HepG2 (cell line): Measurements from ENCODE around the gene LSM14B. TPM values are rescaled to one million over a fixed set of nuclear protein-coding genes. Genes with fewer than 3 reads are reported as not detected.

Source experiments
- ATF7 ChIP-seq, 2 experiments: fragments of 450-650 bp in 1 of 2; sonication (generic) in 1 of 2; formaldehyde crosslinking in 1 of 2; IDR thresholded peaks; 2 replicates each; pipeline versions ENCODE4 v1.4.0 to v1.6.1; 2016 to 2020; ENCODE audit warnings: antibody characterized with exemption in 1 of 2, mild to moderate bottlenecking in 1 of 2, missing genetic modification reagents in 1 of 2
- HIVEP1 ChIP-seq: sonication (generic); formaldehyde crosslinking; IDR thresholded peaks from 2 replicates; pipeline ENCODE4 v1.4.0; 2020; ENCODE audit warnings: mild to moderate bottlenecking, missing genetic modification reagents
- MAZ ChIP-seq, 2 experiments: sonication (generic) in 1 of 2; formaldehyde crosslinking in 1 of 2; IDR thresholded peaks; 2 replicates each; pipeline versions ENCODE4 v1.5.0 to v1.6.1; 2012 to 2020; ENCODE audit warnings: low read depth in 2 of 2, mild to moderate bottlenecking in 2 of 2, borderline replicate concordance in 1 of 2, improper control_type of control experiment in 1 of 2, low read length in 1 of 2, missing genetic modification reagents in 1 of 2, moderate library complexity in 1 of 2
- PAX8 ChIP-seq: sonication (generic); formaldehyde crosslinking; IDR thresholded peaks from 2 replicates; pipeline ENCODE4 v1.8.0; 2022; ENCODE audit warnings: mild to moderate bottlenecking, missing genetic modification reagents, borderline replicate concordance
- SIN3B ChIP-seq: fragments of 150-350 bp; IDR thresholded peaks from 2 replicates; pipeline ENCODE4 v1.6.1; 2014; ENCODE audit warnings: low read length
- SKI ChIP-seq: fragments of 450-650 bp; IDR thresholded peaks from one replicate; pipeline ENCODE4 v1.6.1; 2018; ENCODE audit warnings: mild to moderate bottlenecking; ENCODE audit not compliant: partially characterized antibody
- SMARCC2 ChIP-seq: fragments of 450-650 bp; IDR thresholded peaks from 2 replicates; pipeline ENCODE4 v1.6.1; 2017; ENCODE audit warnings: antibody characterized with exemption, mild to moderate bottlenecking
- ZNF138 ChIP-seq: sonication (generic); formaldehyde crosslinking; IDR thresholded peaks from 2 replicates; pipeline ENCODE4 v1.5.0; 2020; ENCODE audit warnings: mild to moderate bottlenecking, low read depth, missing genetic modification reagents
- ZNF264 ChIP-seq: sonication (generic); formaldehyde crosslinking; IDR thresholded peaks from 2 replicates; pipeline ENCODE4 v1.4.0; 2020; ENCODE audit warnings: missing genetic modification reagents
- ZNF883 ChIP-seq: sonication (generic); formaldehyde crosslinking; IDR thresholded peaks from 2 replicates; pipeline ENCODE4 v1.5.1; 2020; ENCODE audit warnings: mild to moderate bottlenecking, missing genetic modification reagents; ENCODE audit errors: not compliant biosample characterization
- polyA plus RNA-seq, 8 experiments: library from polyadenylated mRNA; depleted of rRNA in 3 of 8; stranded (reverse) in 7 of 8; unstranded in 1 of 8; fragments of >200 nt; fragmentation: Illumina TruSeq in 4 of 8; extraction: Trizol in 4 of 8; gene quantifications; 2 replicates each; pipeline versions ENCODE4 v1.2.1 to v1.2.3, GENCODE V29; 2011 to 2016; ENCODE audit warnings: low read depth in 4 of 8, missing spikeins in 1 of 8, mixed read lengths in 1 of 8; ENCODE audit not compliant: insufficient read depth in 1 of 8
- total RNA-seq, 5 experiments: library from RNA; depleted of rRNA; stranded (reverse); fragments of >200 nt; fragmentation: Illumina TruSeq; extraction: Trizol; gene quantifications; 2 replicates each; pipeline ENCODE4 v1.2.3, GENCODE V29; 2016; ENCODE audit warnings: low read depth in 1 of 5
- TF ChIP-seq, protein P1 (sequence below): IDR thresholded peaks from 2 replicates; pipeline ENCODE4 v1.6.1; 2016; ENCODE audit warnings: missing compliant biosample characterization, missing genetic modification reagents, borderline replicate concordance
- TF ChIP-seq, protein P2 (sequence below), 2 experiments: sonication (generic) in 1 of 2; formaldehyde crosslinking in 1 of 2; IDR thresholded peaks; 2 replicates each; pipeline versions ENCODE4 v1.4.0 to v1.6.1; 2016 to 2020; ENCODE audit warnings: borderline replicate concordance in 1 of 2, low read depth in 1 of 2, mild to moderate bottlenecking in 1 of 2, missing genetic modification reagents in 1 of 2
- TF ChIP-seq, protein P3 (sequence below), 2 experiments: sonication (generic) in 1 of 2; formaldehyde crosslinking in 1 of 2; IDR thresholded peaks; 2 replicates each; pipeline versions ENCODE4 v1.6.1 to v1.9.0; 2014 to 2022; ENCODE audit warnings: antibody characterized with exemption in 1 of 2, borderline replicate concordance in 1 of 2, inconsistent platforms in 1 of 2, low read depth in 1 of 2, missing genetic modification reagents in 1 of 2

The LSM14B gene
- total and polyA plus RNA-seq, 2 of the 13 experiments (the other 11 are each of a cell fraction or from before 2014, with no cell fraction given): 43.3 to 79.2 TPM

DNA sequence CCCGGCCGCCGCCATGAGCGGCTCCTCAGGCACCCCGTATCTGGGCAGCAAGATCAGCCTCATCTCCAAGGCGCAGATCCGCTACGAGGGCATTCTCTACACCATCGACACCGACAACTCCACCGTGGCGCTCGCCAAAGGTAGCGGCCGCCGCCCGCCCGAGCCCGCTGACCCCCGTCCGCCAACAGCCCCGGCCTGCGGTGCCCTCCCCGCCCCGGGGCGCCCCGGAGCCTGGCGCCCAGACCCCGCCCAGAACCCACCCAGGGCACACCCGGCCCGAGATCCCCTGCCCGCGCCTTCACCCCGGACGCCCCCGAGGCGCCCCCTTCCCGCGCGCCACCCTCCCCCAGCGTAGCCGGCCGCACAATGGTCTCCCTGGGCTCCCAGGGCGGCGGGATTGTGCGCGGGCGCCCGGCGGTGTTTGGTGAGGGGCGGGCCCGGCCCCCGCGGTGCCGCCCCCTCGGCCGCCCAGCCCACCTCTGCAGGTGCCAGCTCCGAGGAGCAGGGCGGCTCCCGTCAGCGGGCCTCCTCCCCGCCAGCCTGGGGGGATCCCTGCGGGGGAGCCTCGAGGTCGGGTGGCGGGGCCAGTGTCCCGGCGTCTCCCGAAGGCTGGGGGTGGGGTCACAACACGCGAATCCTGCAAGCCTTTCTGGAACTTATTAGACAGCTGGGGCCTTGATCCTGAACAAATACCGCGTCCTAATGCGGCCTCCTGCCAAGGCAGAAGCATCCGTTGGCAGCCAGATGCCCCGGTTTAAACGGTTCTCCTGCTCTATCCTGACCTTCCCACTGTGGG lies 577 bp downstream of the LSM14B start (continued):
- TF ChIP-seq, protein P1, sequence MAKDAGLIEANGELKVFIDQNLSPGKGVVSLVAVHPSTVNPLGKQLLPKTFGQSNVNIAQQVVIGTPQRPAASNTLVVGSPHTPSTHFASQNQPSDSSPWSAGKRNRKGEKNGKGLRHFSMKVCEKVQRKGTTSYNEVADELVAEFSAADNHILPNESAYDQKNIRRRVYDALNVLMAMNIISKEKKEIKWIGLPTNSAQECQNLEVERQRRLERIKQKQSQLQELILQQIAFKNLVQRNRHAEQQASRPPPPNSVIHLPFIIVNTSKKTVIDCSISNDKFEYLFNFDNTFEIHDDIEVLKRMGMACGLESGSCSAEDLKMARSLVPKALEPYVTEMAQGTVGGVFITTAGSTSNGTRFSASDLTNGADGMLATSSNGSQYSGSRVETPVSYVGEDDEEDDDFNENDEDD (CRISPR knock-in tag): peak; percentile 41; the same call in 1 of the 2 replicates
- TF ChIP-seq ZNF883 (CRISPR knock-in tag) (peak; percentile 64), MAZ (IDR thresholded peaks at IDR 0.05; ENCODE audit: borderline replicate concordance, low read depth, low read length) (peak; percentile 58; the same call in 1 of the 2 replicates), MAZ (CRISPR knock-in tag; IDR thresholded peaks at IDR 0.05; ENCODE audit: low read depth) (no peak), HIVEP1 (peak; percentile 50; the same call in 1 of the 2 replicates), SKI (peak; percentile 12), PAX8 (CRISPR knock-in tag) (0 out of 2 replicates have a peak, but pooled peaks have one; percentile 19), ZNF264 (CRISPR knock-in tag) (no peak), ZNF138 (0 out of 2 replicates have a peak, but pooled peaks have one; percentile 58), SIN3B (no peak), SMARCC2 (no peak), ATF7 (IDR thresholded peaks at IDR 0.05) (no peak), ATF7 (CRISPR knock-in tag; IDR thresholded peaks at IDR 0.05) (0 out of 2 replicates have a peak, but pooled peaks have one; percentile 22)
- TF ChIP-seq, protein P2, sequence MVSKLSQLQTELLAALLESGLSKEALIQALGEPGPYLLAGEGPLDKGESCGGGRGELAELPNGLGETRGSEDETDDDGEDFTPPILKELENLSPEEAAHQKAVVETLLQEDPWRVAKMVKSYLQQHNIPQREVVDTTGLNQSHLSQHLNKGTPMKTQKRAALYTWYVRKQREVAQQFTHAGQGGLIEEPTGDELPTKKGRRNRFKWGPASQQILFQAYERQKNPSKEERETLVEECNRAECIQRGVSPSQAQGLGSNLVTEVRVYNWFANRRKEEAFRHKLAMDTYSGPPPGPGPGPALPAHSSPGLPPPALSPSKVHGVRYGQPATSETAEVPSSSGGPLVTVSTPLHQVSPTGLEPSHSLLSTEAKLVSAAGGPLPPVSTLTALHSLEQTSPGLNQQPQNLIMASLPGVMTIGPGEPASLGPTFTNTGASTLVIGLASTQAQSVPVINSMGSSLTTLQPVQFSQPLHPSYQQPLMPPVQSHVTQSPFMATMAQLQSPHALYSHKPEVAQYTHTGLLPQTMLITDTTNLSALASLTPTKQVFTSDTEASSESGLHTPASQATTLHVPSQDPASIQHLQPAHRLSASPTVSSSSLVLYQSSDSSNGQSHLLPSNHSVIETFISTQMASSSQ (IDR thresholded peaks at IDR 0.05; ENCODE audit: low read depth): no peak
- TF ChIP-seq, protein P2 (CRISPR knock-in tag; IDR thresholded peaks at IDR 0.05; ENCODE audit: borderline replicate concordance): 0 out of 2 replicates have a peak, but pooled peaks have one; percentile 59
- TF ChIP-seq, protein P3, sequence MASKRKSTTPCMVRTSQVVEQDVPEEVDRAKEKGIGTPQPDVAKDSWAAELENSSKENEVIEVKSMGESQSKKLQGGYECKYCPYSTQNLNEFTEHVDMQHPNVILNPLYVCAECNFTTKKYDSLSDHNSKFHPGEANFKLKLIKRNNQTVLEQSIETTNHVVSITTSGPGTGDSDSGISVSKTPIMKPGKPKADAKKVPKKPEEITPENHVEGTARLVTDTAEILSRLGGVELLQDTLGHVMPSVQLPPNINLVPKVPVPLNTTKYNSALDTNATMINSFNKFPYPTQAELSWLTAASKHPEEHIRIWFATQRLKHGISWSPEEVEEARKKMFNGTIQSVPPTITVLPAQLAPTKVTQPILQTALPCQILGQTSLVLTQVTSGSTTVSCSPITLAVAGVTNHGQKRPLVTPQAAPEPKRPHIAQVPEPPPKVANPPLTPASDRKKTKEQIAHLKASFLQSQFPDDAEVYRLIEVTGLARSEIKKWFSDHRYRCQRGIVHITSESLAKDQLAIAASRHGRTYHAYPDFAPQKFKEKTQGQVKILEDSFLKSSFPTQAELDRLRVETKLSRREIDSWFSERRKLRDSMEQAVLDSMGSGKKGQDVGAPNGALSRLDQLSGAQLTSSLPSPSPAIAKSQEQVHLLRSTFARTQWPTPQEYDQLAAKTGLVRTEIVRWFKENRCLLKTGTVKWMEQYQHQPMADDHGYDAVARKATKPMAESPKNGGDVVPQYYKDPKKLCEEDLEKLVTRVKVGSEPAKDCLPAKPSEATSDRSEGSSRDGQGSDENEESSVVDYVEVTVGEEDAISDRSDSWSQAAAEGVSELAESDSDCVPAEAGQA (IDR thresholded peaks at IDR 0.05; ENCODE audit: low read depth): no peak
- TF ChIP-seq, protein P3 (CRISPR knock-in tag; IDR thresholded peaks at IDR 0.05; ENCODE audit: borderline replicate concordance): peak; percentile 52; the same call in 1 of the 2 replicates
